Esophagus muscularis mucosa (tissue), 4 donors: ENCODE results near the gene GNLY.

Experiments used
- EP300 ChIP-seq: sonication (generic); formaldehyde crosslinking; IDR thresholded peaks from one replicate; pipeline ENCODE4 v1.6.1; 2017; ENCODE audit warnings: antibody characterized with exemption
- POLR2A ChIP-seq: fragments of 450-650 bp; IDR thresholded peaks from one replicate; pipeline ENCODE4 v1.6.1; 2017; ENCODE audit warnings: antibody characterized with exemption, moderate library complexity, mild to moderate bottlenecking, low read depth
- POLR2AphosphoS5 ChIP-seq, 2 donors: sonication (generic); formaldehyde crosslinking; IDR thresholded peaks; one replicate each; pipeline ENCODE4 v1.6.1; 2017; ENCODE audit warnings: antibody characterized with exemption in 2 of 2
- TF ChIP-seq, protein P1 (sequence below), 3 experiments: fragments of 200-600 bp in 2 of 3; fragments of 450-650 bp in 1 of 3; sonication (generic) in 2 of 3; IDR thresholded peaks; one replicate each; pipeline ENCODE4 v1.5.1; 2017 to 2019; ENCODE audit warnings: antibody characterized with exemption in 3 of 3, mild to moderate bottlenecking in 2 of 3, moderate library complexity in 1 of 3

DNA sequence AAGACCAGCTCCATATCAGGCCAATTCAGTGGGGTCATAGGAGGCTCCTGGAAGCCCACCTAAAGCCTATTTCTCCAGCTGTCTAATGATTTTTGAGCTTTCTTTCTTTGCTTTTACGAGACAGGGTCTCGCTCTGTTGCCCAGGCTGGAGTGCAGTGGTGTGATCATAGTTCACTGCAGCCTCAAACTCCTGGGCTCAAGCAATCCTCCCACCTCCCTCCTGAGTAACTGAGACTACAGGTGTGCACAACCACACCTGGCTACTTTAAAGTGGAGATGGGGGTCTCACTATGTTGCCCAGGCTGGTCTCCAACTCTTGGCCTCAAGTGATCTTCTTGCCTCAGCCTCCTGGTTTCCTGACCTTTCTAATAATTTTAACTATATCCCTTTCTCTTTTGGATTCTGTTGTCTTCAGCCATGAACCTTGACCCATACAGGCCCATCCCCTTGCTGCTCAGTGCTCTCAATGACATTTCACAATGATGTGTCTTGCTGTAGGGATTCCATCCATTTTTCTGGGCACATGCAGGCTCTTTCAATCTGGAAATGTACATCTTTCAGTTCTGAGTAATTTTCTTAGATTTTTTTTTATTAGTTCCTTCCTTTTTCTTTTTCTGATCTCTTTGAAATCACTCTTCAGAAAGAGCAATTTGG is 29.7 kb downstream of the GNLY start:
- TF ChIP-seq POLR2A = no peak
- TF ChIP-seq, protein P1, sequence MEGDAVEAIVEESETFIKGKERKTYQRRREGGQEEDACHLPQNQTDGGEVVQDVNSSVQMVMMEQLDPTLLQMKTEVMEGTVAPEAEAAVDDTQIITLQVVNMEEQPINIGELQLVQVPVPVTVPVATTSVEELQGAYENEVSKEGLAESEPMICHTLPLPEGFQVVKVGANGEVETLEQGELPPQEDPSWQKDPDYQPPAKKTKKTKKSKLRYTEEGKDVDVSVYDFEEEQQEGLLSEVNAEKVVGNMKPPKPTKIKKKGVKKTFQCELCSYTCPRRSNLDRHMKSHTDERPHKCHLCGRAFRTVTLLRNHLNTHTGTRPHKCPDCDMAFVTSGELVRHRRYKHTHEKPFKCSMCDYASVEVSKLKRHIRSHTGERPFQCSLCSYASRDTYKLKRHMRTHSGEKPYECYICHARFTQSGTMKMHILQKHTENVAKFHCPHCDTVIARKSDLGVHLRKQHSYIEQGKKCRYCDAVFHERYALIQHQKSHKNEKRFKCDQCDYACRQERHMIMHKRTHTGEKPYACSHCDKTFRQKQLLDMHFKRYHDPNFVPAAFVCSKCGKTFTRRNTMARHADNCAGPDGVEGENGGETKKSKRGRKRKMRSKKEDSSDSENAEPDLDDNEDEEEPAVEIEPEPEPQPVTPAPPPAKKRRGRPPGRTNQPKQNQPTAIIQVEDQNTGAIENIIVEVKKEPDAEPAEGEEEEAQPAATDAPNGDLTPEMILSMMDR (IDR thresholded peaks at IDR 0.05) = no peak
- no peak for TF ChIP-seq POLR2AphosphoS5 (IDR thresholded peaks at IDR 0.05)
- no peak for TF ChIP-seq EP300
